GM19397 (cell line): ENCODE data around the gene GARIN1A.

Source experiments
- ATAC-seq: cut with Tn5 transposase; IDR thresholded peaks from one replicate; pipeline ENCODE4 v1.9.1; 2021; ENCODE audit warnings: mild to moderate bottlenecking, moderate library complexity; ENCODE audit not compliant: unreplicated experiment

GARIN1A gene

DNA sequence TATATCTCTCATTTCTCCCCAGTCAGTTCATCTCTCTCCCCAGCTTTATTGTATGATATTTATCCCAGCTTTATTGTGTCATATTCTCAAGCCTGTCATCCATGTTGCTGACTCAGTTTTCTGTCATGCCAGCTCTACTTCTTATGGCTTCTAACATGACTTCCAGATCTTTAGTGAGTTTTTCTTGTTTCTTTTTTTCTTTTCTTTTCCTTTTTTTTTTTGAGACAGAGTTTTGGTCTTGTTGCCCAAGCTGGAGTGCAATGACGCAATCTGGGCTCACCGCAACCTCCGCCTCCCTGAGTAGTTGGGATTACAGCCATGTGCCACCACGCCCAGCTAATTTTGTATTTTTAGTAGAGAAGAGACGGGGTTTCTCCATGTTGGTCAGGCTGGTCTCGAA lies 38.4 kb downstream of the GARIN1A start:
- no peak for ATAC-seq

DNA sequence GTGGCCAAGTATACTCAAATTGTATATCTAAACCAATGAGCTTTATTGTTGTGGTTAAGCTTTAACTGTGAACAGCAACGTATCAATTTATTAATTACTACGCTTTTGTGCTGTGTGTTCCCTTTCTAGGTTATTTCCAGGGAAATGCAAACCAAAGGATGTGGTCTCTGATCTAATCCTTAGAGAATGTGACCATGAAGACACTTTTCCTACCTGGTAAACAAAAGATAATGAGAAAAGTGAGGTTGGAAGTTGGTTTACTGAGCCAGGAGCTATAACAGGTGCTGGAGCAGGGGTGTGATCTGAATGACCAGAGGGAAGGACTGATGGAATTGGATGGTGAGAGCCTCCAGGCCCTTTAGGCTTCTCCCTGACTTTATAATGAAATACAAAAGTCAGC lies 41.7 kb downstream of the GARIN1A start:
- ATAC-seq = no peak

DNA sequence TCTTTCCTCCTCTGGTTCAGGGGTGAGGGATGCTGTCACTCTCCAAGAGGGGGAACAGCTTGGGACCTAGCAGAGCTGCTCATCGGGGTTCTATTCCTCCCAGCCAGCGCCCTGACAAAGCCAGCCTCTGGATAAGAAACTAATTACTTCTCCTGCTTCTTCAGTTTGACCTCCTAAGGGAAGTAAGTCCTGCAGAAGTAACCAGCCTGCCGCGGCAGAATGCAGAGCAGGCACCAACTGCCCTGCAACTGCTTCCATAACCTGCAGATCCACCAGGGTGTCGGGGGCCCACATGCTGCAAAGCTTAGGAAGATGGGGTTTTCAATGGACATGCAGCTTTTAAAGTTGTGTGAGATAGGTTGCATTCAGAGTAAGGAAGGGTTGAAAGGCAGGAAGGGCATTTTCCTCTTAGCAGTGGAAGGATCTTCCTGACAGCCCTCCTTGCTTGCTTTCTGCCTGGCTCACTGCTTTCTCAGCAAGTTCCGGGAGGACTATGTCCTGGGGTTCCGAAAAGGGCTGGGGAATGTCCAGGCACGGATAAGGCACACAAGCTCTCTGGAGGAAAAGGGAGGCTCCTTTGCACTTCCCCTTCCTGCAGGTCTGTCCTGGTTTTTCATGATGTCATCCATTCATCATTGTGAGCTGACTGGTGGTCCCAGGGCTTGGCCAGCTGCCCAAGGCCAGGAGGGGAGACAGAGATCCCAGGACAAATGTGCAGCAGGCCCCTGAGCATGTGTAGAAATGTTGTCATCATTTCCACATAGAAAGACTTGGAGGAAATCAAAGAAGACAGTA lies 42.8 kb downstream of the GARIN1A start:
- ATAC-seq = no peak

DNA sequence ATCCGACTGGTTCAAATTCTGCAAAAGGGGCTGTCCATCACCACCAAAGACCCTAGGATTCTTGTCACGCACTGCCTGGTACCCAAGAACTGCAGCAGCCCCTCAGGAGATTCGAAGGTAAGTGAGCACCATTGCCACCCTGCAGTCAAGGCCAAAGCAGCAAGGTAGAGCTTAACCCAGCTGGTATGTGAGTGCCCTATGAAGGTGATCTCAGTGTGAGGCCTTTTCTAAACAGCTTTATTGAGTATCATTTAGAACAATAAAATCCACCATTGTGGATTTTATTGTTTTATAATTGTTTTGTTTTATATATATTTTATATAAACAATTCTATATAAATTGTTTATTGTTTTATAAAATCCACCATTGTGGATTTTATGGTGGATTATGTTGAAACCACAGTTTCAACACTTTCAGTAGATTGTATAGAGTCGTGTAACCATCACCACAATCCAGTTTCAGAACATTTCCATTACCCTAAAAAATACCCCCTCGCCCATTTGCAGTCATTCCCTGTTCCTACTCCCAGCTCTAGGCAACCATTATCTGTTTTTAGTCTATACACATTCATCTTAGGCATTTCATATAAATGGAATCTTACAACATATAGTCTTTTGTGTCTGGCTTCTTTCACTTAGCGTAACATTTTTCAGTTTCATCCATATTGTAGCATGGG lies 47.0 kb downstream of the GARIN1A start:
- no peak for ATAC-seq

DNA sequence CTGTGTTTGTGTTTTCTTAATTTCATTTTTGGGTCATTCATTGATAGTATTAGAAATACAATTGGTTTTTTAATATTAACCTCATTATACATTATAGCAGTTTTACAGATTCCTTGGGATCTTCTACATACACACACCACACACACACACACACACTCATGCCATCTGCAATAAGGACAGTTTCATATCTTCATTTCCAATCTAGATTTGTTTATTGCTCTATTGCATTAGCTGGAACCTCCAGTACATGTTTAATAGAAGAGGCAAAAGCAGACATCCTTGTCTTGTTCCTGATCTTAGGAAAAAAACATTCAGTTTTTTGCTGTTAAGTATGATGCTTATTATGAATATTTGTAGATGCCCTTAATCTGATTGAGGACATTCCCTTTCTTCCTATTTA lies 49.3 kb downstream of the GARIN1A start:
- no peak for ATAC-seq
